CD4-positive, alpha-beta T cell treated with Interleukin-1 beta for 1 hour (primary cell): ENCODE measurements around the gene MRPS18B.
"Not testable (repeated sequence)": the region's sequence is repeated elsewhere in the genome, so short reads cannot be mapped to it uniquely, and the experiment has no call there.

Source experiments
- DNase-seq, 2 donors: peaks; one replicate each; pipeline ENCODE4 v3.0.0-alpha.2; 2020 to 2022

Gene MRPS18B

GRCh38 chr6:30644769-30645168 is 27.1 kb downstream of the MRPS18B start:
- no peak for DNase-seq

DNA sequence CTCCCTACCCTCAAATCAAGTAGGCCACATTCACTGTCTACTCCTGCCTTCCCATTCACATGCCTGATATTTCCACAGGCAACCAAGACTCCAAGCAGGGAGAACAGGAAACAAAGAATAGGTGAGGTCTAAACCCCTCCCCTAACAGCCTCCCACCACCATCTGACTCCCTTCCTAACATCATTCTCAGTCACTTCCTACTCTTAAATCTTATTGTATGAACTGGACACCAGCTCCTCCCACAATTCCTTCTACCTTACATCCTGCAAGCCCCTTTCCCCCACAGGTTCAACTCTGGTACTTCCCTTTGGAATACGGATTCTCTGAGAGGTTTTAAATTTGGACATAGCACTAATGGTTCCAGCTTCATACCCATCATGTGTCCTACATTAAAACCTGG is 28.3 kb downstream of the MRPS18B start:
- DNase-seq = no peak

DNA sequence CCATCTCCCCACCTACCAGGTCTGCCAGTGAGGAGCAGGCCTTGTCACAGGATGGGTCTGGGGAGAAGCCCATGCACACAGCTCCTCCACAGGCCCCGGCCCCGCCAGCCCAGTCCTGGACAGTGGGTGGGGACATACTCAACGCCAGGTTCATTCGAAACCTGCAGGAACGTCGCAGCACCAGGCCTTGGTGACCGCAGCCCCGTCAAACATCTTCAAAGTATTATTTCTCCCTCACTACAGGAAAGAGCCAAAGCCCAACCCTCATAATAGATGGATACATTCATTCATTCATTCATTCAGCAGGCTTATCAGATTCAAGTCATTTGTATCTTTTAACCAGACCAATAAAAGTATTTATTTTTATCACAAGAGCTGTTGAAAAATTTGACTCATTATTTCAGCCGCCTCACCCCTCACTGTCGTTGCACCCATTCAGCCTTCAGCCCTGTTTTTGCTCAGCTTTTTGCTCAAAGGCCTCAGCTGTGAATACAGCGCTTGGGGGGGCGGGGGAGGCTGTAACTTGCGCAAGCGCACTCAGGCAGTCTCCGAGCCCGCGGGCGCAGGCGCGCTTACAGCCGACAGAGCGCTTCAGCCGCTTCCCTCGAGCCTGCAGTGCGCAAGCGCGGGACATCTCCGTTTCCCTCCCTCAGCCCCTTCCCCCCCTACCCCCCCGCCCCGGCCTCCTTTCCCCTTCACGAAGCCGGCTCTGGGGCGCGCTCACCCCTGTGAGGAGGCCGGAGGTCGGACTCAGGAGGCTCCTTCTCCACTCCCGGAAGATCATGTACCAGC is 29.0 kb downstream of the MRPS18B start, which contains the start of gene C6orf136:
TSS of gene C6orf136 (plus strand) at position 684 of the 792 bp plus-strand sequence. CDS start at position 783, 99 bp downstream.
- peak; percentile 95 to 97 for DNase-seq

GRCh38 chr6:30647242-30648116 is 29.8 kb downstream of the MRPS18B start:
- peak; percentile 75 to 77 for DNase-seq

DNA sequence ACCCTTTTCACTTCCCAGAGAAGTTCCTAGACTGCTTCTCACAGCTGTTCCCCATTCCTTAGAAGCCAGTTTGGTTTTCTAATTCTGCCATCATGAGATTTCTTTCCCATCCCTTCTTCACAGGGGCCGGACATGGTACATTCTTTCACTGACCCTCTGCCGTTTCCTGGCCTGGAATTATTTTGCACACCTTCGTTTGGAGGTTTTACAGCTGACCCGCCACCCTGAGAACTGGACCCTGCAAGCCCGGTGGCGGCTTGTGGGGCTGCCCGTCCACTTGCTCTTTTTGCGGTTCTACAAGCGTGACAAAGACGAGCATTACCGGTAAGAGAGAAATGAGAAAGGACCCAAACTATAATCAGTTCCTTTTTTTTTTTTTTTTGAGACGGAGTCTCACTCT is 33.5 kb downstream of the MRPS18B start:
- DNase-seq = no peak

DNA sequence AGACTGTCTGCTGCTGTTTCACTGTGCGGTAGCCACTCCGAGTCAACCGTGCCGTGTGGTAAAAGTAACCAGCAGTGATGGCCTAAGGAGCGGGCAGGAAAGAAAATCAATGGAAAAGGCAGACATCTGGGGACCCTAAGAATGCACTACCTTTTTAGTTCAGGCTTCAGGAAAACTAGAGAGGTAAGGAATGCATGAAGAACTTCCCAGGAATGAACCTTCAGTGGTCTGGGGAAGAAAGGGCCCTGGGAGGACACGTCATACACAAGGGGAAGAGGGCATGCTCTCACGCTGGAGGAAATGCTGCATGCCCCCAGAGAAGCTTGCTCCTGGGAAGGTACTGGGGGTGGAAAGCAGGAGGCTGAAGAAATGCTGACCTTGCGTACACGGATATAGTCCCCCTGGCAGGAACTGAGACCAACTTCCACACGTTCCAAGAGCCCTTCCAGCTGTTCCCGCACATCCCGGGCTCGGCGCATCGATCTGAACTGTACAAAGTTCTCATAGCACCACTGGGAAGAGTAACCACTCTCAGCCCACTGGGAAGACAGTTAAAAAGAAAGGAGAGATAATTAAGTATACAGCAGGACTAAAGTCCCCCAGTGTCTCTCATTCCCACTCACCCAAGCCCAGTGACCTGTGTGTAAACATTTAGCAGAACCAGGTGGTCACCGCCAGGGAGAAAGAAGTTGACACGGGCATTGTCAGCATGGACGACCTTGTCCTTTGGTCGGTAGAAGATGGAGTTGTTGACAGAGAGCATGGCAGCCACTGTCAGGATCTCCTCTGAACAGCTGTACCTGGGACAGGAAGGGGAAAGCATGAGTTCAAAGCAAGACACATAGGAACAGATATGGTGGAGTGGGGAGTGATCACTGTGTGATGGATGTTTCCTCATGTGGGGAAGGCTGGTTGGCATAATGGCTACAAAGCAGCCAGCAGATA is 37.4 kb downstream of the MRPS18B start:
- DNase-seq = no peak

GRCh38 chr6:30655743-30656094 is 38.1 kb downstream of the MRPS18B start:
- no peak for DNase-seq

DNA sequence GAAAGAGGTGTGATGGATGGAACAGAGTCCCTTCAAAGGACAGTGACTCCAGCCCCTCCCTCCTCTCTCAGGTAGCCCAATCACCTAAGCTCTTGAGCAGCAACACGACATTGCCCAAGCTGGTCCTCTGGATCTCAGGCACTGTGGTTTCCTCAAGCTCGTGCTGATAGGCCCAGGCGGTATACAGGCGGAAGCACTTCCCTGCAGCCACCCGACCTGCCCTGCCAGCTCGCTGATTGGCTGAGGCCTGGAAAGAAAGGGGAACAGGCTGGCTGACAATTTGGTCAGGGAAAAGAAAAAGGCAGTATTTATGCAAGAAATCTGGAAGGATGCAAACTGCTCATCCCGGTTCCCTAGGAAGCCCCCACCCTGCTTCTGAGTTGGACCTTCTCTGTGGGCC is 38.9 kb downstream of the MRPS18B start:
- DNase-seq = peak in 1 of 2 donors; percentile 58

- DNase-seq = no peak
These were observed 39.8 kb downstream of the MRPS18B start for GRCh38 chr6:30657454-30657853.

- not testable (repeated sequence) for DNase-seq
These were observed 40.3 kb downstream of the MRPS18B start for GRCh38 chr6:30657922-30658321.

GRCh38 chr6:30664994-30665767 is 47.5 kb downstream of the MRPS18B start:
- DNase-seq = no peak

- DNase-seq = not testable (repeated sequence)
These were observed 48.7 kb downstream of the MRPS18B start for GRCh38 chr6:30666300-30666699.

DNA sequence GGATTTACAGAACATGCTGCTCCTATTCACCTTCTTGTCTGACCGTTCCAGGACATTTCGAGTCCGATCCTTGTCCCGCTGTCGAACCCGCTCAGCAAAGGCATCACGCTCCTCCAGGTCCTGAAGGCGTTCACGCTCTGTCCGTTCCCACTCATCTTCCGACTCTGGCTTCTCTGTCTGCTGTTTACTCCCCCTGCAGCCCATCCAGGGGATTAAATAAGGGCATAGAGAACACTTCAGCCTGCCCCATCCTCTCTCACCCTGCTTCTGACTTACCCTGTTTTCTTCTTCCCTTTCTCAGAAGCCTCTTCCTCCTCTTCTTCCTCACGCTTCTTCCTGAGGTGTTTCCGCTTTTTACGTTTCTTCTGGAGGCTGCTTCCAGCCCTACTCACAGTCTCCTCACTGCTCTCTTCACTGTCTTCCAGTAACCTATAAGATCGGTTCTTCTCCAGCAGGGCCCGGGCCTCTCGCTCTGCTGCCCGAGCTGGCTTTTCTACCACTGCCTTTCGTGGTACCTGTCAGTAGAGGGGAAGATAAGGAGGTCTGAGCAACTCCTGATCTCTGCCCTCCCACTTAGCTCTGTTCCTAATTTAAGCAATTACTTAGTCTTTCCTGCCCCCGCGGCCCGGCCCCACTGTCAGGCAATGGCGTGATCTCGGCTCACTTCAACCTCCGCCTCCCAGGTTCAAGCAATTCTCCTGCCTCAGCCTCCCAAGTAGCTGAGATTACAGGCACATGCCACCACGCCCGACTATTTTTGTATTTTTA is 53.3 kb downstream of the MRPS18B start:
- DNase-seq = no peak

DNA sequence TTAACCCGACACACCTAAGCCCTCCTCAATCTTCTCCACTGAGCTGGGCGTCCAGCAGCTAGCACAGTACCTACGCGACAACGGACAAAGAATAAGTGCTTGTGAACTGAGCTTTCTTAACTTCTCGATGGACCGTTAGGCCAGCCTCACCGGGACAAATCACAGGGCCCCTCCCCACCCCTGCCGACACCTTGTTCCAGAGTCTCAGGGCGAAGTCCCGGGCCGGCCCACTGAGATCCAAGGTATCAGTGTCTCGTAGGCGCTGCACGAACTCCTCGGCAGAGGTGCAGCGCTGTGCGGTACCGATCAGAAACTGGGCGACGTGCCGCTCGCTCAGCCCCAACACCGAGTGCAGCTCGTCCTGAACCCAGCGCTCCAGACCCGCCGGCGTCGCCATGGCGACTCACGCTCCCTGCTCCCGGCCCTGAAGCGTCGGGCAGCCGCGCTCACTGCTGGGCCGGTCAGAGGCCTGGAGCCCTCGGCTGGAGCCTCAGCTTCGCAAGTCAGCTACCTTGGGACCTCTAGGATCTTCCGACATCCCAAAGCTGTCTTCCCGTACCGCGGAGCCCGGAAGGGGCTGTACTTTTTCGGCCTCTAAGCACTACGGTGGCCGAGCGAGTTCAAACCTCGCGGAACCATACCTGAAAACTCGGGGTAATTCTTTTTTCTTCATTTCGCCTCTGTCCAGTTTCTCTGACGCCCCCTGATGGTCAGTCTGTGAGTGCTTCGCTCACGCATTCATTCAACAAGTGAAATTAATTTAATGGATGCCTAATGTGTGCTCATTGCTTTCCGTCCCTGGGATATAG is 55.0 kb downstream of the MRPS18B start, which contains the start of gene DHX16:
TSS of gene DHX16 (minus strand) at position 562 of the 809 bp plus-strand sequence. CDS start at position 397, 165 bp downstream.
- DNase-seq = peak; percentile 91 to 94
